NCI-H2196 treated with DMSO at 0.1 percent for 48 hours (cell line): ENCODE measurements around the gene MAML3.

Experiments
- DNase-seq: peaks from one replicate; lab custom pipeline; 2025; ENCODE audit not compliant: unreplicated experiment; lab: John Stamatoyannopoulos, UW

Gene MAML3

DNA sequence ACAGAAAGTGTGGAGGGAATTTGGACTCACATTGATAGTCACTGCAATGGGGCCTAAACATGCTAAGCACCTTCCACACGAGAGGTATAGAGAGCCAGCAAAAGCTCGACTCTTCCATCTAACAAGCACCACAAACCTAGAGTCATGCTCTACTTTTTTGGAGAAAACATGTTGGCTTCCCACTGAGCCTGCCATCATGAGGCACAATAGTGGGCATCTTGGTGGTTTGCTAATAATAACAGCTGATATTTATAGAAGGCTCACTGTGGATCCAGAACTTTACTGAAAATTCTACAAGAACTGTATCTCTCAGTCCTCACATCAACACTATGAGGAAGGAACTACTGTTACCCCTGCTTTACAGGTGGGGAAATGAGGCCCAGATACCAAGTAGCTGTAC lies 26.6 kb downstream of the MAML3 start:
- no peak for DNase-seq

DNA sequence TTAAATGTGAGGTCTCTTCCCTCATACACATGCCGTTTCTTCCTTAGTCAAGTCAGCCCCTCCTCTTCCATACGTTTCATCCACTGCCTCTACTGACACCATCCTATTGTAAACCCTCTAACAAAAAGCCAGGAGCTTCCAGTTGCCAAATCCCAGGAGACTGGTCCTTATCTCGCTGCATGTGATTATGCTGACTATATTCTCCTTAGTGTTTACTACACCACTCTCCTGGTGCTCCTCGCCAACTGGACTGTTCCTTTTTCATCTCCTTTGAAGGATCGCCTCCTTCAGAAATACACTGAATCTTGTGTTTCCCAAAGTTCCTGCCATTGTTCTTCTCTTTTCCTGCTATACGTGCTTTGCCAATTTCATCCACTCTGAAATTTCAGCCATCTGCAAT lies 27.7 kb downstream of the MAML3 start:
- no peak for DNase-seq

DNA sequence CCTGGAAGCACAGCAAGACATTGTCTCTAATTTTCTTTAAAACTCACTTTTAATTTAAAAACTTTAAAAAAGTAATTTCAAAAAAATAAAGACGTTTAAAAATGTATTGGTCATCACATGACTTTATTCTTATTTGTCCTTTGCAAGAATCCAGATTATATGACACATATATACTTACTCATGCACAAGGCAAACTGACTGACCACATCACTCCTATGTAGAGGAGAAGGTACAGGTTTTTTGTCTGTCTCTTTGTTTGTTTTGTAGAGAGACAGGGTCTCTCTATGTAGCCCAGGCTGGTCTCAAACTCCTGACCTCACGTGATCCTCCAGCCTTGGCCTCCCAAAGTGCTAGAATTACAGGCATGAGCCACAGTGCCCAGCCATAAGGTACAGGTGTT lies 28.6 kb downstream of the MAML3 start:
- DNase-seq = no peak

DNA sequence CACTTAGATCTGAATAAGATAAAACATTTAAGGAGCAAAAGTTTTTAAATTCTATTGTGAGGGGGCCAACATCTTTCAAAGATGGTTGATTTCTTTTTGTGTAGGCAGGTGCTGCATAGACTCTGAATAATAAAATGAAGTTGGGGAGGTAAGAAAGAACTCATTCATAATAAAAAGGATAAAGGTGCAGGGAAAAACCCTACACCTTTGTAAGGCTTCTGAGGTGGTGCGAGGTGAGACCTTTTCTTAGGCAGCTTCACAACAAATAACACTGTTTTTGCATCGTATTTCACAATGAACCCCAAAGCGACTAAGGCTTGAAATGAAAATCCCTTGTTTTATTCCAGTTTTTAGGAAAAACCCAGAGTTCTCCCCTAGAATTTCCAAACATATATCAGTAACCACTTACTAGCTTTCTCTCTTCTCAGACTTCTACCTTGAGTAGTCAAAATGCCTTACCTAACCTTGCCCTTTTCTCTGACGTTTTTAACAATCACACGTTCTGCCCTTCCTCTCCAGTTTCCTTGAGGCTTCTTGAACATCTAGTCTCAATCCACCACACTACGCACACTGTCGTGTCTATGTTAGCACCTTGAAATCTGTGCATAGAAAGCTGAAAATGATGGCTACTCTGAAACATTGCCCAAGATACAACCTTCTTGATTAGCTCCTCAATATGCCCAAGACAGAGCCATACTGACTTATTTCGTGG lies 30.2 kb downstream of the MAML3 start:
- no peak for DNase-seq

DNA sequence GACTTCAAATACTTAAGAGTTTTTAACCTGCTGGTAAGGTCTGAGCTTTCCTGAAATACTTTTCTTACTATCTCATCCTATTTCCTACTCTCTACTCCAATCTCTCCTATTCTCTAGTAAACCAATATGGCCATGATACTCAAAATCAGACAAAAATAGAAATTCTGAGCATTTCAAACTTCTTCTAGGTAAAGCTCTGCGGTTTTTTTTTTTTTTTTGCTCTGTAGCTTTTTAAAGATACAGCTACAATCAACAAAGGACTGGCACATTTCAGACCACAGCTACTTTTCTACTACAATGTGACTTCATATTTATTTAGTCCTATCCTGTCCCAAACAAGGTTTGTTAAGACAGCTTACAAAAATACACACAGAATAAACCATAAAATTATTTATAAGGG lies 31.1 kb downstream of the MAML3 start:
- no peak for DNase-seq

DNA sequence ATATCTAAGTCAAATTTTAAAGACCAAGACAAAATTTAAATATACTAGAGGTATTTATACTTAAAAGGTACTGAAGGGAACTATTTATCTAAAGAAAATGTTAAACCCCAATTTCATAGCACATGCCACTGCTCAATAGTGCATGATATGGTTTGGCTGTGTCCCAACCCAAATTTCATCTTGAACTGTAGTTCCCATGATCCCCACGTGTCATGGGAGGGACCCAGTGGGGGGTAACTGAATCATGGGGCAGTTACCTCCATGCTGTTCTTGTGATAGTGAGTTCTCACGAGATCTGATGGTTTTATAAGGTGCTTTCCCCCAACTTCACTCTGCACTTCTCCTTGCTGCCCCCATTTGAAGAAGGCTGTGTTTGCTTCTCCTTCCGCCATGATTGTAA lies 32.3 kb downstream of the MAML3 start:
- no peak for DNase-seq

DNA sequence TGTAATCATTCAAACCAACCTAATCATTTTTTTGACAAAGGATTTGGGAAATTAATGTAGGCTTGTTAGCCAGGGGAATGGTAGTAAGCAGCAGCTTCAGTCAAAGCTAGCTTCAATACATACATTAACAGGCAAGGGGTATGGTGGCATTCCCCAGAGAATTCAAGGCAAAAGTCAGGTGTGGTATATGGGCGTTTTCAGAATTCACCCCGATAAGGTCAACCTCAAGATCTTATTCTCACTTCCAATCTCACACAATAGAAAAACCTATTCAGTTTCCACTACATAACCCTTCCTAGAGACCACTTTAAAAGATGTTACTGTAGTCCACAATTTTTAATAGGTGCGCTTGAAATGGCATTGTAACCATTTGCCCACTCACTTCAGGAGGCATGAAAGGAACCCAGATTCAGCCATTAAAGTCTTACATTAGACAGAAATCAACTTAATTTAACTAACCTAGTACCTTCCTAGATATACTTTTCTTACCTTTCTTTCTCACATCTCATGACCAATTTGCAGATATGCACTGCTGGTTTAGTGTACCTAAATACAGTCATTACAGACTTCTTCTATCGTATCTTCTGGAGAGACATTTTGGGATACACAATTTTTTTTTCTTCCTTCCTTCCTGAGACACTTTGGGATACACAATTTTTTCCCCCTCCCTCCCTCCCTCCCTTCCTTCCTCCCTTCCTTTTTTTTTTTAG lies 34.9 kb downstream of the MAML3 start:
- DNase-seq = no peak

DNA sequence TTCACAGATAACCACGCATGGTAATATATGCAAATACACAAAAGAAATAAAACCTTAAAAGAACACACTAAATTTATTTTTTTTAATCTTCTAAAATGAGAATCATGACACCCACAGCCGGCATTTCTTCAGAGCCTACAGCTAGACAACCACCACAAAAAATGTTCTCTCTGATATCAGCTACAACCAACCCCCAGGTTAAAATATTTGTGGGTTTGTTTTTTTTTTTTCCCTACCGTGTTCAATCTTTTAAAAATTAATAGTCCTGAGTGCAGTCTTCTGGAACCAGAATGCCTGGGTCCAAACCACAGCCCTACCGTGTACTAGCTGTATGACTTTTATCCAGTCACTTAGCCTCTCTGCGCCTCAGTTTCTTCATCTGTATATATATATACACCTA lies 36.0 kb downstream of the MAML3 start:
- DNase-seq = no peak

DNA sequence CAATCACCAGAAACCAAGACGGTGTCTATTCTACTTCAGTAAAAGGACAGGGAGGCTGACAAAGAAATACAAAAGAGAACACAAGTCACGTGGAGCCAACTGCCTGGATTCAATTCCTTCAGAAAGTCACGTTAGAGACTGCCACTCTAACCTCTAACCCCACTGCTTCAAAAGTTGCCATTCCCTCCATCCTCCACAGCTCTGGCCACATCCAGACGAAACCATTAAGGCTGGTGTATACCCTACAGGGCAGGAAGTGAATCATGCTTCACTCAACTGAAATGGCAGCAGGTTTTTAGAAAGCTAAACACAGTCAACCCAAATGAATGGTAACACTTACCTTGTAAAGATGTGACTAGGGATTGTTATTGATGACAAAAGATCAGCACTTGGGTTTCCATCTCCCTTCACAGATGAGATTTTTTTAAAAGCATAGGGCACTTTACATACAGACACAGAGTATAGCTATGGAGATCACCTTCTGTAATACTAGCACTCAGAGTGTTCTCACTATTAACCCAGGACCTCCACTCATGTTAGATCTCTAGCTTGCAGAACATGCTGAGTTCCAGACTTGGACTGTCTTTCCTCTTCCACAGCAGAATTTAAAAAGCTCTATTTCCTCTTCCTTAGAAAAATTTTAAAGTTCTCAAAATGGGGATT lies 37.4 kb downstream of the MAML3 start:
- DNase-seq = no peak

DNA sequence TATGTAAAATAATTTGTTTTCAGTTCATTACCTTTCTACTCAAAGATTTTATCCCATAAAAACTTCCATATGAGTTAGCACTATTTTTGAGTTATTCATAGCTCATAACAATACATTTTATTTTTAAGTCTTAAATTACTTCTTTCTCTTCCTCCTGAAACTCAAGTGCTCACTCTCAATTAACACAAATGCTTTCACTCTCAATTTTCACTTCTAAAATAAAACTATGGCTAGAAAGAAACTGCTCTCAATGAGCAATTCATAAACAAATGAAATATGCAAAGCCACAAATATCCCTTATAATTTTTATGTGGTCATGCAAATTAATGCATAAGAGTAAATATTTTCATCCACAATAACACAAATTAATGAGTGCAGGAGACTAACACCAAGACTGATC lies 38.8 kb downstream of the MAML3 start:
- DNase-seq = no peak

DNA sequence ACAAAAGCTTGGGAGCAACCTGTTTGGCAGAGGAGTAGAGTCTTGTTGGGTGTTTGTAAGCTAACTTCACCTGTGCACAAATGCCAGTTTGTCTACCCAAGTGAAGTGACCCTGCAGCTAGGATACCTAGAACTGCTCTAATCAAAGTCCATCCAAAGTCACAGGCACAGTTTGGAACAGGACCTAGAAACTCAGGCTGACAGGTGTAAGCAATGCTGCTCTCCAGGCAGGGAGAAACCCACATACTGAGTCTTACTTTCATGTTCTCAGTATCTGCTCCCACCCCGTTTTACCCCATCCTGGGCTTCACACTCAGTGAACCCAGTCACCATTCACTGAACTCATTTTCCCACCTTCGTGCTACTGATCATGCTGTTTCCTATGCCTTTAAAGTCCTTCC lies 40.3 kb downstream of the MAML3 start:
- DNase-seq = no peak

DNA sequence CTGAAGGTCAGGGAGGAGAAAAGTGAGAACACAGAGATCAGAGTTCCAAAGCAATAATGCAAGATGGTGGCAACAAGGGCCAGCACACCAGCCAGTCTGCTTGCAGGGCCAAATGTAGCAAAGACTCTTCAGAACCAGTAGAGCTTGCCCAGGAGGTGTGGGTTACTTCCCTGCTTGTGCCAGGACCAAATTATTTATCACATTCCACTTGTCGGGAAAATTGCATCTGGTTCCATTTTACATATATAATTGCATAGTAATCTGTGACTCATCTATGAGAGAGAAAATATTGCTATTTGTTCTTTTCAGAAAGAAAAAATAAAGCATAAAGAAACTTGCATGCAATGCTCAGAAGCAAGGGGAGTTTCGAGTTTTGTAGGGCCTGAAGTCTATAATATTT lies 41.4 kb downstream of the MAML3 start:
- no peak for DNase-seq

DNA sequence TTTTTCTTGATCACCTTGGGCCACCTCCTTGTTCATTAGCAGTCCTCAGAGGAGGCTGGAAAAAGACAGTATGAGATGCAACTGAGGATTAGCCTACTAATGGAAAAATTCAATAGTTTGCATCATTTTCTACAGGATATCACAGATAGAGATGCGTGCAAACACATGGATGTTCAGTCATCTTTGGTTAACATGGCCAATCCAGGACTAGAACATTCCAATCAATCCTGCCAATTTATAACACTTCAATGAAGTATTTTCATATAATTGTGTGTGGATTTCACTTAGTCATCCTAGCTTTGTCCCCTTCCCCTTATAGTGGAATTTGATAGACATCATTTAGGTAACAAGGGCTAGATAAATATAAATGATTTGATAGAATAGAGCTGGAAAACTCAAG lies 42.7 kb downstream of the MAML3 start:
- no peak for DNase-seq

DNA sequence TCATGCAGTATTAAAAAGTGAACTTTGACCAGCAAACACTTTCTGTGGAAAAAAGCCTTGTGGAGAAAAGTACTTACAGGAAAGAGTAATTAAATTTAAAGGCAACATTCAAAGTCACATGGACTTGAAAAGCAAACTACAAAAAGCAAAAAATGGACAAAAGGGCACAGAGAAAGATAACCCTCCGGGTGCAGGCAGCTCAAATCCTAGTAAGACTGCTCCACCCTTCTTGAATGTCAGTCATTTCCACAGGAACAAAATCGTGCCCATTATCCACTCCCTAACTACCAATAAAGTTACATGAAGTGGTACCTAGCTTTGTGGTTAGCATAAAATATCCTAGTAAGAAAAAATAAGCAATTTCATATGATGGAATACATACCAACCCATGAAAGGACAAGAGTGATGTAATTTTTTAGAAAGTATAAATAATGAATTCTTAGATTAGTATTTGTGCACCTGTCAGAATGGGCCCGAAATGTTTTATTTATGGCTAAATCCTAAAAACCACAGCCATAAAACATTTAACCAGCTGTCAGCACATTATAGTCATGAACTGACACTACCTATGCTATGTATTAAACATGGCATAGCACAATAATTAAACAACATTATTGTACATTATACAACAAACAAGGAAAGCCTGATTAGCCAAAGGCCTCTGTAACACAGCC lies 43.3 kb downstream of the MAML3 start:
- DNase-seq = no peak

DNA sequence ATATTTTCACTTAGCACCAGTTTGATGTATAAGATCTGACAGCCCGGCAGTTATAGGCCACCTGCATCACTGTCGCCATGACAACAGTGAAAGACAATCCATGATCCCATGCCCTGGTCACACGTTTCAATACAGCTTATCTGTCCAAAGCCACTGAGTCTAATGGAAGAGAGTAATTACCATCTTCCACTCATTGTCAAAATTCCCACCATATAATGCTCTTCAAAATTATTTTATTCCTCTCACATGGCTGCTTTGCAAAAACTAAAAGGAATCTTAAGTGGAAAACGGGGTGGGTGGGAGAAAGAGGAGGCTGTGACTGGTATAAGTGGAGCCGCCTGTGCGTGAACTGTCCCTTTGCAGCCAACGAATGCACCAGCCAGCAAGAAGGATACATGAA lies 44.2 kb downstream of the MAML3 start:
- no peak for DNase-seq

DNA sequence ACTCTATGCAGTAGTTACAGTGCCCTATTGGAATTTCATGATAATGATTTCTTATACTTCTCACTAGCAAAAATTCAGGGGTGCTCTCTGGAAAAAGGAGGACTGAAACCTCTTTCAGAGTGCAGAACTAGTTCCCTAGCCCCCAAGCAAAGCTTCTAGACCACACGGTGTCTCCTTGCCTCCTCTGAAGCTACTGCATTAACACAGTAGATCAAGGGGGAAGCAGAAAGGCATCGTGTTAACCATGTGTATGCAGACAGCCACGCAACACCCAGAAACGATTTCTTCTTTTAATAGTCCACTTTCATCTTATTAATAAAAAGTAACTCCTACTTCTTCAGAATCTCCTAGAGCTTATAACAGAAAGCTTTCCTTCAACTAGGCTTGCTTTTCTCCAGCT lies 44.7 kb downstream of the MAML3 start:
- DNase-seq = no peak

DNA sequence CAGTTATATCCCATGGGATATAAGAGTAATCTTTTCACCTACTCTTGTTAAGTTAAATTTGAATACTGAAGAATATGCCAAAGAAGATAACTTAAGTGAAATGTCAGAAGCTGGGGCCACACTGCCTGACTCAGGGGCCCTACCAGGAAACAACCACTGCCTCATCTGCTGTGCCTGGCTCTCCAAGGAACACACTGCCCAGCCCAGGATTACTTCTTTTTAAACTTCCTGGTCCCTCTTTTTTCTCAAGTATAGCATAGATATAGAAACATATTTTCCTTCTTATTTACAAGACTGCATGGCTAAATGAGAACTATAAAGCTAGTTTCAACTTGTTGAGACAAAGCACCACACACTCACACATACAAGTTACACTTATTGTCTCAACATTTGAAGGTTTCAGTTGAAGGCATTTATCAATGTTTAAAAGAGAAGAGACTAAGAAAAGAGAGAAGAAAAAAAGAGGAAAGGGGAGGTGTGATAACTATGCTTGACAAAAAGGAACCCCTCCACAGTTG lies 45.2 kb downstream of the MAML3 start:
- no peak for DNase-seq

DNA sequence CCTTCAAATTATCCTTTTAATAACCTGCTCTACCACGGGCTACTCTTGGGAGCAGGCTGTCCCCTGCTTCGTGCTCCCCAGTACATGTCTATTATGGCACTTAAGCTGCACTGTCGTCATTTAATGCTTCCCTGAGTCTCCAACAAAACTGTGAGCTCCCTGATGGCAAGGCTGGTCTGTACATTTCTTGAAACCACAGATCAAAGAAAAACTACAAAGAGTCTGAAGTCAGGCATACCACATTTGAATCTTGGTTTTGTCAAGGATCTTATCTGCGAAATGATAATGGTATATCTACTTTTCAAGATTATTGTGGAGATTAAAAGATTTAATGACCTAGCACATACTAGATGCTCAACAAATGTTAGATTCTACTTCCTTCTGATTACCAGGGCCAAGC lies 45.7 kb downstream of the MAML3 start:
- no peak for DNase-seq

DNA sequence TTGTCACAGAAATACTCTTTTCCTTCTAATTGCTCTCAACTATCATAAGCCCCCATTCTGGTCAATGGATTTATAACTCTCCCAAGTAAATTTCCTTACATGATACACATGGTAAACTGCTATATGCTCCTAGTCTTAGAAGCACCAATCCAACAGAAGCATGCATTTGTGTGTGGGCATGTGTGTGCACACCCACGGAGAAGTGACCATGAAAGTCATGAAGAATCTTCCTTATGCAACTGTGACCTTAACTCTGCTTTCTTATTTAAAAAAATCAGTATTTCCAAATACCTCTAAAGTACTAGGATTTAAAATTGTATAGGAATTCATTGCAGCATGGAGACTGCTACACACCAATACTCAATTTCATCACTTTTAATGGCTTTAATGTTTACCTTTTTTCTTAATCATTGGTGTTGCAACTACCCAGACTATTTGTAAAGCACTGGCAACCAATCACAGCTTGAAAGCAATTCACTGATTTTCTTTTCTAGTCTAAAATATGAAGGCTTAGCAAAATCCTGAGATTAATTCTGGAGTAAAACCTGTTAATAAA lies 47.6 kb downstream of the MAML3 start:
- no peak for DNase-seq

DNA sequence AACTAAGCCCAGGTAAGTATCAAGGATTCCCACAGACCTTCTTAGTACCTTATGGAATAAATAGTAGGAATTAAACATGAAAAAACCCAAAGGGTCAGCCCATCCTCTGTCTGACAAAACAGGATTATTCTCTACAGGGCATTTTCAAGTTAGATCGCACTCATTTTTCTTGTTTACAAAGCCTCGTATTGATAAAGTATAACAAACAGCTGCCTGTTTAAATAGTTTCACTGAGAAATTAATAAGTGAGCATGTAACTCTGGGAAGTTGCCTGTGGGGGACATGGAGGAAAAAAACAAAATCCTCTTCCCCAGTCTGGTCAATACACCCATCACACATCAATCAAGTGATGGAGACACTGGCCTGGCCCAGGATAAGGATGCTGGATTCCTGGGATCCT lies 48.5 kb downstream of the MAML3 start:
- no peak for DNase-seq

DNA sequence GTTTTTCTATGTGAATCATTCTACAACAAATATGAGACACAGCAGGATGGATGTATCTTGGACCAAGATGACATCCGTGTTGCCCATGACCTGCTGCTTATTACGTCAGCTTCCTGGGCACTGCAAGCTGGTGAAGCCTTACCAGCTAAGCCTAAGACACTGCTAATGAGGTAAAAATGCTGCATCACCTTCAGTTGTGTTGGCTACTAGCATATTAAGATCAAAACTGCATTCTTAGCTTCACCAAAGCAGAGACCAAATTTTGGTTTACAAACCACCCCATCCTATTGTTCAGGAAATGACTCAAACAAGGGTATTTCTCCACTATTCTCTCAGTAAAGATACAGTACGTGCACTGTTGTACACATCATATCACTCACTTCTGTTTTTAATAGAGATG lies 50.3 kb downstream of the MAML3 start:
- DNase-seq = no peak
